Tibial nerve (tissue), 3 donors: Measurements from ENCODE around the gene PNMT.

Source experiments
- CTCF ChIP-seq, 5 experiments: fragments of 200-600 bp in 3 of 5; fragments of 450-650 bp in 2 of 5; sonication (generic) in 3 of 5; IDR thresholded peaks; one replicate each; pipeline ENCODE4 v1.5.1; 2016 to 2019; ENCODE audit warnings: antibody characterized with exemption in 5 of 5, mild to moderate bottlenecking in 3 of 5, moderate library complexity in 2 of 5
- POLR2A ChIP-seq, 2 donors: fragments of 450-650 bp; IDR thresholded peaks; one replicate each; pipeline ENCODE4 v1.6.1; 2017; ENCODE audit warnings: antibody characterized with exemption in 2 of 2, mild to moderate bottlenecking in 2 of 2, moderate library complexity in 2 of 2

GRCh38 chr17:39624313-39624712, 43.9 kb upstream of the PNMT start:
- TF ChIP-seq CTCF (IDR thresholded peaks at IDR 0.05), result no peak
- no peak for TF ChIP-seq POLR2A (IDR thresholded peaks at IDR 0.05)
